ENCODE data around the gene BMP8A. TPM values are rescaled to one million over a fixed set of nuclear protein-coding genes. Genes with fewer than 3 reads are reported as not detected.
"Not testable (repeated sequence)": the region's sequence is repeated elsewhere in the genome, so short reads cannot be mapped to it uniquely, and the experiment has no call there.

The BMP8A gene
- total RNA-seq, 2 experiments from 2014 or later: not detected

DNA sequence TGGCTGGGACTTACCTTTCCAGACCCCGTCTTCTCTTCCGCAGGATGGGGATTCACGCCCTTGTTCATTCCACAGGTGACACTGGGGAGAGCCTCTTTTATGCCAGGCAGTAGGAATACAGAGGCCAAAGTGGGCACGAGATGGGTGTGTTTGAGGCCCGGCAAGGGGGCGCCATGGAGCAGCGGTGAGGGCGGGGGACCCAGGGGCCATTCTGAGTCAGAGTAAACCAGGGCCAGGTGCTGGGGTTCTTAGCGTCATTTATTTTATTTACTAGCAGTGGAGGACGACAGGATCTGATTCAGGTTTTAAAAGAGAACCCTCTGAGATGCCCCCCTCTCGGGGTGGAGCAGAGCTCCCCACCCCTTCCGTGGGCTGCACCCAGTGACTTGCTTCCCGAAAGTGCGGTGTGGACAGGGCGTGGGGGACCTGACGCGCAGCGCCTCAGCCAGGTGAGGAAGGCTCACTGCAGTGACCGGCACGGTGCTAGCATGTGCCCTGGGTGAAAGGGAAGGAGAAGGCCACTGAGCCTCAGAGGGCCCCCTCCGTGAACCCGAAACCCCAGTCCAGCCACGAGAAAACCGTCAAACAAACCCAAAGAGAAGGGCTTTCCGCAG, 20.9 kb downstream of the BMP8A start:
- H3K27me3 Mint-ChIP-seq; DNase-seq; CTCF ChIA-PET; H3K27ac Mint-ChIP-seq; H3K9me3 Mint-ChIP-seq; intact Hi-C loops (cut with micrococcal nuclease); H3K4me3 Mint-ChIP-seq; H3K36me3 Mint-ChIP-seq; POLR2A ChIA-PET: not testable (repeated sequence)
- H3K4me1 Mint-ChIP-seq (ENCODE audit: low read depth): peaks cover 11% of the 10 kb centered on the region

DNA sequence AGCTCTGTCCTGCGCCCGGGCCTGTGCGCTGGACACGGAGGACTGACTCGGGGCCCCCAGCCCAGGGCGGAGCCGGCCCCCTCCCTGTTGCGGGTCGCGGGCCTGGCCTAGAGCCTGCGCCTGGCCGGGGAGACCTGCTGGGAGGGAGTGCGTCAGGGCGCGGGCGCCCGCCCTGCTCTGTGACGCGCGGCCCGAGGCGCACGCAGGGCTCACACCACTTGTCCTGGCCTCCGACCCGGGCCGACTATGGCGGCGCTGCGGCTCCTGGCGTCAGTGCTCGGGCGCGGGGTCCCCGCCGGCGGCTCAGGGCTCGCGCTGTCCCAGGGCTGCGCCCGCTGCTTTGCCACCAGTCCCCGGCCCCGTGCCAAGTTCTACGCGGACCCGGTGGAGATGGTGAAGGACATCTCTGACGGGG, 23.3 kb downstream of the BMP8A start:
- H3K4me3 Mint-ChIP-seq; H3K4me1 Mint-ChIP-seq (ENCODE audit: low read depth); H3K27me3 Mint-ChIP-seq; DNase-seq; H3K9me3 Mint-ChIP-seq; H3K27ac Mint-ChIP-seq; intact Hi-C loops (cut with micrococcal nuclease); CTCF ChIA-PET; H3K36me3 Mint-ChIP-seq; POLR2A ChIA-PET: not testable (repeated sequence)

DNA sequence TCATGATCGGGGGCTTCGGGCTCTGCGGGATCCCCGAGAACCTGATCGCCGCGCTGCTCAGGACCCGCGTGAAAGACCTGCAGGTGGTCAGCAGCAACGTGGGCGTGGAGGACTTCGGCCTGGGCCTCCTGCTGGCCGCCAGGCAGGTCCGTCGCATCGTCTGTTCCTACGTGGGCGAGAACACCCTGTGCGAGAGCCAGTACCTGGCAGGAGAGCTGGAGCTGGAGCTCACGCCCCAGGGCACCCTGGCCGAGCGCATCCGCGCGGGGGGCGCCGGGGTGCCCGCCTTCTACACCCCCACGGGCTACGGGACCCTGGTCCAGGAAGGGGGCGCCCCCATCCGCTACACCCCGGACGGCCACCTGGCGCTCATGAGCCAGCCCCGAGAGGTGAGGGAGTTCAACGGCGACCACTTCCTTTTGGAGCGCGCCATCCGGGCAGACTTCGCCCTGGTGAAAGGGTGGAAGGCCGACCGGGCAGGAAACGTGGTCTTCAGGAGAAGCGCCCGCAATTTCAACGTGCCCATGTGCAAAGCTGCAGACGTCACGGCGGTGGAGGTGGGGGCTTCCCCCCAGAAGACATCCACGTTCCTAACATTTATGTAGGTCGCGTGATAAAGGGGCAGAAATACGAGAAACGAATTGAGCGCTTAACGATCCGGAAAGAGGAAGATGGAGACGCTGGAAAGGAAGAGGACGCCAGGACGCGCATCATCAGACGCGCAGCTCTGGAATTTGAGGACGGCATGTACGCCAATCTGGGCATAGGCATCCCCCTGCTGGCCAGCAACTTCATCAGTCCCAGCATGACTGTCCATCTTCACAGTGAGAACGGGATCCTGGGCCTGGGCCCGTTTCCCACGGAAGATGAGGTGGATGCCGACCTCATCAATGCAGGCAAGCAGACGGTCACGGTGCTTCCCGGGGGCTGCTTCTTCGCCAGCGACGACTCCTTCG, 24.0 kb downstream of the BMP8A start:
- peak overlapping the region; percentile 44 for H3K4me3 Mint-ChIP-seq
- H3K9me3 Mint-ChIP-seq; H3K36me3 Mint-ChIP-seq; CTCF ChIA-PET; POLR2A ChIA-PET; intact Hi-C loops (cut with micrococcal nuclease); H3K4me1 Mint-ChIP-seq (ENCODE audit: low read depth); H3K27ac Mint-ChIP-seq; H3K27me3 Mint-ChIP-seq: not testable (repeated sequence)
- DNase-seq: peak; percentile 59

DNA sequence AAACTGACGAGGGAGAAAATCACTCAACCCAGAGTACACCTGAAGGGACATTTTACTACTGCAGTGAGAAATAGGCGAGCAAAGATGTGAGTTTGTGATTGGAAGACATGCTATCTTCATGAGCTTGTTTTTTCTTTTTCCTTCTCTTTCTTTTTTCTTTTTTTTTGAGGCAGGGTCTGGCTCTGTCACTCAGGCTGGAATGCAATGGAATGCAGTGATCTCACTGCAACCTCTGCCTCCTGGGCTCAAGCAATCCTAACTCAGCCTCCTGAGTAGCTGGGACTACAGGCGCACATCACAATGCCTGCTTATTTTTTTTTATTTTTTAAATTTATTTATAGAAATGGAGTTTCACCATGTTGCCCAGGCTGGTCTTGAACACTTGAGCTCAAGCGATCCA, 25.4 kb downstream of the BMP8A start:
- H3K4me3 Mint-ChIP-seq; H3K9me3 Mint-ChIP-seq; H3K27me3 Mint-ChIP-seq; H3K36me3 Mint-ChIP-seq; H3K27ac Mint-ChIP-seq; DNase-seq; intact Hi-C loops (cut with micrococcal nuclease); CTCF ChIA-PET; H3K4me1 Mint-ChIP-seq (ENCODE audit: low read depth): not testable (repeated sequence)
- POLR2A ChIA-PET: interaction anchor here (0.6 kb wide), 1 partner anchor 73 kb away, joined by 3 read pairs; no protein-coding TSS in a partner anchor

DNA sequence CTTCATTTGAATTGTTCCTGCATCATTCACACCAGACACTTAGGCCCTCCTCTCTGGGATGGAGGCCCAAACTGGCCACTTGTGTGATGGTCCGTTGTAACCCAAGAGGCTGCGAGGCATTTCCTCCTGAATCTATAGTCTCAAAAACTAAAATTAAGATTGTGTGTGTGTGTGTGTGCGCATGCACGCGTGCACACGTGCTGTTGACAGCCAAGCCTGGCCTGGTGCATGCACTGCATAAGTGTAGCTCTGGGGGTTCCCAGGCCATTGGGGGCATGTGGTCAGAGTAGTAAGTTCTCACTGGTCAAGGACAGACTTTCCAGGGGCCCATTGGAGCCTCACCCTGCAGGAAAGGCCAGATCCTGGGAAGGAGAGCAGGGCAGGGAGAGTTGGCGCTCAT, 26.5 kb downstream of the BMP8A start:
- H3K27ac Mint-ChIP-seq; H3K36me3 Mint-ChIP-seq; H3K4me3 Mint-ChIP-seq; H3K4me1 Mint-ChIP-seq (ENCODE audit: low read depth); DNase-seq; H3K27me3 Mint-ChIP-seq; POLR2A ChIA-PET; intact Hi-C loops (cut with micrococcal nuclease); H3K9me3 Mint-ChIP-seq; CTCF ChIA-PET: not testable (repeated sequence)

DNA sequence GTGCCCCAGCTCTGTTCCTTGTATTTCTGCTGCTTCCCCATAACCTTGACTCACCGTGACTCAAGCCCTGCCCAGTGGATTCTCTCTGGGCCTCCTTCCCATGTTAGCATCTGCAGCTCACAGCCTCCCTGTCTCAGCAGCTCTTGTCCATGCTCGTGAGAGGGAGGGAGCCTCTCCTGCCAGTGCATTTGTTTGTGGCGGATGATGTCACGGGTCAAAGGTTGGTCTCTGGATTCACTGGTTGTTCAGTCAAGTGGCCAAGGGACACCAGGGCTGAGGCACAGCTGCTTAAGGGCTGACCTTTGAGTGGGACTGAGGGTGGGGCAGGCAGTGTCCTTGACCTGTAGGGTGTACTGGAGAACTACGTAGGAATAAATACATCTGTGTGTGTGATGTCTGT, 27.9 kb downstream of the BMP8A start:
- H3K27ac Mint-ChIP-seq; CTCF ChIA-PET; H3K36me3 Mint-ChIP-seq; H3K4me3 Mint-ChIP-seq; DNase-seq; H3K4me1 Mint-ChIP-seq (ENCODE audit: low read depth); H3K9me3 Mint-ChIP-seq; POLR2A ChIA-PET; H3K27me3 Mint-ChIP-seq; intact Hi-C loops (cut with micrococcal nuclease): not testable (repeated sequence)

DNA sequence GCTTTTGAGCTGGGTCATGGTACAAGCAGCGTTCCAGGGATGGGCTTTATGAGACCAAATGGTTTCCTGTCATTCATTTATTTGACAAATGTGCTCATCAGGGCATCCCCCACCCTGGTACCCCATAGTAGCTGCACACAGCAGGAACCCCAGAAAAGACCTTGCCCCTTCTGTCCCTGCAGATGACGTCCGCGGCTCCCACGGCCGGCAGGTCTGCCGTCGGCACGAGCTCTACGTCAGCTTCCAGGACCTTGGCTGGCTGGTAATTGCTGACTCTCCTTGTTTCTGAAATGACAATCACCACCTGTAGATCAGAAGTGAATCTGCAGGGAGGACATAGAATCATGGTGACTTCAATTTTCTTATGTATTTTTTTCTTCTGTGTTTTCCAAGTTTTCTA, 30.8 kb downstream of the BMP8A start:
- H3K9me3 Mint-ChIP-seq; H3K27ac Mint-ChIP-seq; CTCF ChIA-PET; DNase-seq; H3K27me3 Mint-ChIP-seq; H3K4me3 Mint-ChIP-seq; POLR2A ChIA-PET; H3K36me3 Mint-ChIP-seq; intact Hi-C loops (cut with micrococcal nuclease); H3K4me1 Mint-ChIP-seq (ENCODE audit: low read depth): not testable (repeated sequence)

DNA sequence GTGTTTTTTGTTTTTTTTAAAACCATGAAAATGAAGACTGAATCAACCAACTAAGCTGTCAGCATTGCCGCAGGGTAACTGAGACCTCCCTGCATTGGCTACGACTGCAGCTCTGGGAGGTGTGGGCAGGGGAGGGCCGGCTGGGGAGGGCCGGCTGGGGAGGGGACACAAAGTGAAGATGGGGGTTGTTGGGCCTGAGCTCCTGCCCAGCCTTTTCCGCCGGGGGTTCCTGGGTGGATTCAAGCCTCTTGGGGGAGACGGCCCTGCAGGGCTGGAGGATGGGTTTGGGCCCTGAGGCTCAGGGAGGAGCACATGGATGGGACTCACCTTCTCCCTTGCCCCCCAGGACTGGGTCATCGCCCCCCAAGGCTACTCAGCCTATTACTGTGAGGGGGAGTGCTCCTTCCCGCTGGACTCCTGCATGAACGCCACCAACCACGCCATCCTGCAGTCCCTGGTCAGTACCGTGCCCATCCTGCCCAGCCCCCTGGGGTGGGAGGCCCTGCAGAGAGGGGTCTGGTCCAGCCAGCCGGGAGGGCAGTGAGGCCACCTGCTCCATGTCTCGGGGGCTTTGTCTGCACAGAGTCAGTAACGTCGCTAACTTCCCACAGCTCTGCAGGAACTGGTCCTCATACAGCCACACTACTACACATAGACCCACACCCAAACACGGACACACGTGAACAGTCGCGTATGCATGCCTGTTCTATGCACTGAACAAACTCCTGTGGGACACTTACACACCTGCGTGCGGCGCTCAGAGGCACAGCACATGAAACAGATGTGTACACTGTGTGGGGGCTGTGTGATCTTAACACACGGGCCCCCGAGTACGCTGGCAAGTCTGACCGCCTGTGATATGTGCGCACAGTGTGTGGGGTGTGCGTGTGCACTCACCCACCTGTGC, 31.5 kb downstream of the BMP8A start:
- Mint-ChIP-seq H3K4me3 (no peak overlapping the region), H3K9me3 (no peaks in the 10 kb centered on the region), H3K27ac (no peak overlapping the region), H3K4me1 (ENCODE audit: low read depth) (peaks cover 5% of the 10 kb centered on the region), H3K27me3 (no peaks in the 10 kb centered on the region), H3K36me3 (peaks cover 8% of the 10 kb centered on the region)
- ChIA-PET POLR2A (no interaction called here), CTCF (no interaction called here)
- intact Hi-C loops (cut with micrococcal nuclease): no loop called here
- no peak for DNase-seq

DNA sequence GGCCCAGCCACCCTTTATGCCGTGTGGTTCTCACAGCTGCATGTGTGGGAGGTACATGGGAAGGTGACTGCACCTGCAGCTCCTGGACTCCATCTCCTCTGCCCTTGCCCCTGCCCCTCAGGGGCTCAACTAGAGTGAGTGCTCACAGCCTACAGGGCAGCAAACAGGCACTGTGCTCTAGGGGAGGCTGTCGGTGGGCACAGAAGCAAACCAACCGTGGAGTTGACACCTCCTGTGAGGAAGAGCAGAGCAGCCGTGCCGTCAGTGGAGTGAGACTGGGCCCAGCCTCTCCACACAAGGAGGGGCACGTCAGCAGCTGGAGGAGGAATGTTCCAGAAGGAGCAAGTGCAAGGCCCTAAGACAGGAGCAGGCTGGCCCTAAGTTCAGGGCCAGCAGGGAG, 32.7 kb downstream of the BMP8A start:
- no peak overlapping the region for H3K27ac Mint-ChIP-seq
- ChIA-PET CTCF (interaction anchor here (0.8 kb wide), 1 partner anchor 15 kb away, joined by 3 read pairs; no protein-coding TSS in a partner anchor), POLR2A (no interaction called here)

DNA sequence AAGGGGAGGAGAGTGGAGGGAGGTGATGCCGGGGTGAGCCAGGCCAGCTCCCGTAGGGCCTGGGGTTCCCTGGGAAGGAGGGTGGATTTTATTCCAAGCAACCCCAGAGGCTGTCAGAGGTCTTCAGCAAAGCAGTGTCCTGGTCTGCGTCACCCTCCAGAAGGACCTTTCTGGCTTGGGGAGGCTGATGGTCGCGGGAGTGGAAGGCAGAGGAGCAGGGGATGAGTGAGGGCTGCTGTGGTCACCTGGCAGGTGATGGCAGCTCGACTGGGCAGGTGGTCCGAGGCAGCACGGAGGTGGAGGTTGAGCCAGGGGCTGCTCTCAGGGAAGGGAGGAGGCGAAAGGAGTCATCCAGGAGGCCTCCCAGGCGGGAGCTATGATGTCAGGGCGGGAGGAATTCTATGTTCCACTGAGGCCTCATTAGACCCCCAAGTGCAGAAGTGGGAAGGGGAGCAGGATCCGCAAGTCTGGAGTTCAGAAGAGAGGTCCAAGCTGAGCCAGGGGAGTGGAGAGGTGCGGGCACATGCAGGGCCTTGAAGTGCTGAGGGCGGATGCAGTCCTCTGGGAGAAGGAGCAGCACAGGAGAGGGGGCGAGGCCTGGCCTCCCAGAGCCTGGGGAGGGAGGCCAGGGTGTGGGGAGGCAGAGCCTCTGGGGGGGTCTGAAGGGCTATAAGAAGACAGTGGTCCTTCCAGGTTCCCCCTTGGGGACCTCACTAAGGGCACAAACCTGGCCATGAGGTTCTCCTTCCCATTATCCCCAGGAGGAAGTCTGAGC, 33.3 kb downstream of the BMP8A start:
- Mint-ChIP-seq H3K4me3 (no peak overlapping the region), H3K27me3 (no peaks in the 10 kb centered on the region), H3K36me3 (peaks cover 13% of the 10 kb centered on the region), H3K9me3 (no peaks in the 10 kb centered on the region), H3K27ac (no peak overlapping the region), H3K4me1 (ENCODE audit: low read depth) (peaks cover 5% of the 10 kb centered on the region)
- DNase-seq: no peak
- ChIA-PET POLR2A (interaction anchor here (0.5 kb wide), 1 partner anchor 338 kb away, joined by 3 read pairs; no protein-coding TSS in a partner anchor), CTCF (no interaction called here)
- intact Hi-C loops (cut with micrococcal nuclease): no loop called here

More for the DNA sequence above, 32.7 kb downstream of the BMP8A start:
- H3K36me3 Mint-ChIP-seq: peaks cover 10% of the 10 kb centered on the region
- H3K4me1 Mint-ChIP-seq (ENCODE audit: low read depth): peaks cover 5% of the 10 kb centered on the region
- no peaks in the 10 kb centered on the region for H3K9me3 Mint-ChIP-seq
- no peak overlapping the region for H3K4me3 Mint-ChIP-seq
- intact Hi-C loops (cut with micrococcal nuclease): no loop called here
- DNase-seq: no peak
- H3K27me3 Mint-ChIP-seq: no peaks in the 10 kb centered on the region

DNA sequence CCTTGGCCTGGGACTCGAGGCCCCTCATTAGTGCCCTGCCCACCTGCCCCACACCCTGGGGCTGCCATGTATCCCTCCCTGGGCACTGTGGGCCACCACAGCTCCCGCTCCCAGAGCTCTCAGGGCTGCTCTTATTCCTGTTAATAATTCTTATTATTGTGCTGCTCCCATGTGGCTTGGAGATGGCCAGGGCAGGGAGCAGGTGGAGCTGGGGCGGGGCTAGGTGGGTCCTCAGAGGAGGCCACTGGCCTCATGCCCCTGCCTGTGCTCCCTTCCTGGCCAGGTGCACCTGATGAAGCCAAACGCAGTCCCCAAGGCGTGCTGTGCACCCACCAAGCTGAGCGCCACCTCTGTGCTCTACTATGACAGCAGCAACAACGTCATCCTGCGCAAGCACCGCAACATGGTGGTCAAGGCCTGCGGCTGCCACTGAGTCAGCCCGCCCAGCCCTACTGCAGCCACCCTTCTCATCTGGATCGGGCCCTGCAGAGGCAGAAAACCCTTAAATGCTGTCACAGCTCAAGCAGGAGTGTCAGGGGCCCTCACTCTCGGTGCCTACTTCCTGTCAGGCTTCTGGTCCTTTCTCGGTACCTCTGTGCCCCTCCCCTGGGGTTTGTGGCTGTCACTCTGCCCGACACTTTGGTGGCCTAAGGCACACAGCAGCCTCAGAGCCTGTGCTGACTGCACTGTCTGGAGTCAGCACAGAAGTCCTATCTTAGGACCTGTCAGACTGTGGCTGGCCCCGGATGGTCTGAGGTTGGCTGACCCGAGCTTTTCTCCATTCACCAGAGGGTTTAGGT, 34.1 kb downstream of the BMP8A start:
- Mint-ChIP-seq H3K27me3 (no peaks in the 10 kb centered on the region), H3K36me3 (peaks cover 14% of the 10 kb centered on the region), H3K4me1 (ENCODE audit: low read depth) (peaks cover 5% of the 10 kb centered on the region), H3K4me3 (no peak overlapping the region), H3K9me3 (no peaks in the 10 kb centered on the region), H3K27ac (no peak overlapping the region)
- DNase-seq: peak; percentile 65
- CTCF ChIA-PET: no interaction called here
- POLR2A ChIA-PET: interaction anchor here (0.5 kb wide), 1 partner anchor 339 kb away, joined by 3 read pairs; no protein-coding TSS in a partner anchor
- intact Hi-C loops (cut with micrococcal nuclease): no loop called here

Measured in activated CD4-positive, alpha-beta memory T cell treated with anti-CD3 and anti-CD28 coated beads for 36 hours (primary cell).